Lung (tissue), 12 donors: ENCODE data around the gene KIF26A. TPM values are rescaled to one million over a fixed set of nuclear protein-coding genes. Genes with fewer than 3 reads are reported as not detected.

ENCODE experiments used
- ATAC-seq: fragments of 200-7000 bp; cut with Tn5 transposase; one replicate; pipeline ENCODE4 v1.9.1; 2020; ENCODE audit warnings: moderate number of reproducible peaks; ENCODE audit not compliant: insufficient read depth, low FRiP score
- DNase-seq, 3 donors: peaks; one replicate each; pipeline ENCODE4 v3.0.0-alpha.2; 2013 to 2017
- H3K27ac ChIP-seq, 2 donors: one replicate each; pipeline ENCODE4 v1.5.1; 2013; ENCODE audit warnings: mild to moderate bottlenecking in 2 of 2, moderate library complexity in 2 of 2, control low read depth in 1 of 2, inconsistent platforms in 1 of 2, low read depth in 1 of 2, low read length in 1 of 2
- H3K27me3 ChIP-seq, 3 donors: one replicate each; pipeline ENCODE4 v1.5.1; 2013; ENCODE audit warnings: low read length in 2 of 3; ENCODE audit not compliant: control insufficient read depth in 3 of 3, insufficient read depth in 3 of 3
- H3K36me3 ChIP-seq, 4 donors: one replicate each; pipeline ENCODE4 v1.5.1; 2013; ENCODE audit warnings: low read length in 4 of 4, mild to moderate bottlenecking in 1 of 4, moderate library complexity in 1 of 4; ENCODE audit not compliant: control insufficient read depth in 4 of 4, insufficient read depth in 4 of 4
- H3K4me1 ChIP-seq, 5 donors: one replicate each; pipeline ENCODE4 v1.5.1; 2013; ENCODE audit warnings: low read length in 5 of 5, mild to moderate bottlenecking in 2 of 5, moderate library complexity in 1 of 5; ENCODE audit not compliant: control insufficient read depth in 5 of 5, insufficient read depth in 5 of 5
- H3K4me3 ChIP-seq: one replicate; pipeline ENCODE4 v1.5.1; 2013; ENCODE audit warnings: mild to moderate bottlenecking, control low read depth, moderate library complexity
- H3K9ac ChIP-seq, 2 donors: one replicate each; pipeline ENCODE4 v1.5.1; 2013; ENCODE audit warnings: low read length in 2 of 2, control low read depth in 1 of 2; ENCODE audit not compliant: insufficient read depth in 1 of 2
- H3K9me3 ChIP-seq, 4 donors: one replicate each; pipeline ENCODE4 v1.5.1; 2013; ENCODE audit warnings: low read length in 3 of 4, mild to moderate bottlenecking in 1 of 4, moderate library complexity in 1 of 4; ENCODE audit not compliant: control insufficient read depth in 4 of 4, insufficient read depth in 3 of 4
- CTCF ChIP-seq: IDR thresholded peaks from 2 replicates; pipeline ENCODE4 v1.5.1; 2012; ENCODE audit warnings: mild to moderate bottlenecking; ENCODE audit errors: control extremely low read depth, extremely low read depth
- WGBS, 2 donors: extraction: QIAGEN DNeasy Blood & Tissue Kit; methylation state at CpG; one replicate each; pipeline ENCODE4 v1.1.7; 2013; 5-methylcytosine and 5-hydroxymethylcytosine counted together
- polyA plus RNA-seq, 2 donors: library from polyadenylated mRNA; stranded (reverse); fragments of 200-250 nt; gene quantifications; one replicate each; pipeline ENCODE4 v1.2.1, GENCODE V29; 2013
- total RNA-seq, 2 donors: library from RNA; depleted of rRNA in 1 of 2; stranded (reverse); fragments of >200 nt in 1 of 2; gene quantifications; one replicate each; pipeline ENCODE4 v1.2.1, GENCODE V29; 2014 to 2021
- donor health status: control.
- donor health status: control.
- donor health status: Bipolar disorder and iron deficiency.
- donor health status: healthy.
- donor health status: DM: yes; HTN: yes; CAD: no.

The KIF26A gene
- total and polyA plus RNA-seq, 4 donors = 2.4 to 11.4 (median 4.5) TPM

DNA sequence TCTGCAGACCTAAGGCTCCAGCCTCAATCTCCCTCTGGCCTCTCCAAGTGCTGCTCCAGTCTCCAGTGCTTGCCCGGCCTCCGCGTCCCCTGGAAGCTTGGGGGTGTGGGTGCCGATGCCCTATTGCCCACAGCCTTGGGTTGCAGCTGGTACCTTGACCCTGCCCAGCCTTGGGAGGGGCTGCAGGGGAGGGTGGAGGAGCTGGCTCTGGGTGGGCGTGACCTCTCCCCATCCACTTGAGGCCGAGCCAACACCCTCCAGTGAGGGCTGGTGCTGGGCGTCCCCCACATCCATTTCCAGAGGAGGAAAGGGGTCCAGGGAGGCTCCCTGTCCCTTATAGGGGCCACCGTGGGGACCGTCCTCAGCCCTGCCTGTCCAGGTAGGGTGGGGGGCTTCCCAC lies 24.1 kb downstream of the KIF26A start:
- ATAC-seq (no peak), DNase-seq (no peak)
- H3K4me3 ChIP-seq = no peak overlapping the region
- peaks cover 0 to 13% (median 0%) of the 10 kb centered on the region in 5 donors for H3K4me1 ChIP-seq
- WGBS, 2 donors = 88 to 93% methylated on average over 9 of the region's 9 CpGs
- H3K36me3 ChIP-seq = peaks cover 0 to 2% (median 1%) of the 10 kb centered on the region in 4 donors
- H3K27ac ChIP-seq = no peak overlapping the region
- no peak overlapping the region for H3K9ac ChIP-seq
- no peak for TF ChIP-seq CTCF
- H3K9me3 ChIP-seq = no peaks in the 10 kb centered on the region
- no peaks in the 10 kb centered on the region for H3K27me3 ChIP-seq

DNA sequence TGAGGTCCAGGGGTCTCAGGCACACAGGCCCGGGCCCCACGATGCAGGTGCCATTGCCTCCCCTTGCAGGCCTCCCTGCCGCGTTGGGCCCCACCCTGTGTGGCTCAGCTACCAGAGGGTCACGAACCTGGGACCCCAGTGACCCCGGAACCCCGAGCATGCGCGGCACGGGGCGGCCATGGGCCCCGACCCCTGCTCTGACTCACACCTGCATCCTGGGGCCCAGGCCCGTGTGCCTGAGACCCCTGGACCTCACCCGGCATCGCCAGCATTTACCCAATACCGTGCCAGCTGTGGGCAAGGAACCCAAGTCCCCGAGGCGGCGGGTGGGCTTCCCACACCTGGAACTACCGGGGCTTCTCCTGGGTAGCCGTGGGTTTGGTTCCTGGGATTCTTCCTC lies 25.2 kb downstream of the KIF26A start:
- Histone ChIP-seq H3K9ac (no peak overlapping the region), H3K27me3 (no peaks in the 10 kb centered on the region), H3K4me3 (no peak overlapping the region), H3K9me3 (no peaks in the 10 kb centered on the region), H3K27ac (no peak overlapping the region), H3K36me3 (peaks cover 0 to 2% (median 0%) of the 10 kb centered on the region in 4 donors), H3K4me1 (peaks cover 0 to 5% (median 0%) of the 10 kb centered on the region in 5 donors)
- ATAC-seq (no peak), DNase-seq (no peak)
- WGBS, 2 donors = 85 to 86% methylated on average over 21 of the region's 21 CpGs
- no peak for TF ChIP-seq CTCF

GRCh38 chr14:104164041-104164440 lies 25.7 kb downstream of the KIF26A start:
- H3K9ac ChIP-seq = no peak overlapping the region
- H3K4me1 ChIP-seq = peaks cover 0 to under 1% (median 0%) of the 10 kb centered on the region in 5 donors
- no peak for ATAC-seq
- H3K27ac ChIP-seq = no peak overlapping the region
- H3K4me3 ChIP-seq = no peak overlapping the region
- H3K27me3 ChIP-seq = no peaks in the 10 kb centered on the region
- no peaks in the 10 kb centered on the region for H3K9me3 ChIP-seq
- WGBS, 2 donors = 83% methylated on average over 23 of the region's 23 CpGs
- no peak for DNase-seq
- TF ChIP-seq CTCF = no peak
- peaks cover 0 to 2% (median 0%) of the 10 kb centered on the region in 4 donors for H3K36me3 ChIP-seq

DNA sequence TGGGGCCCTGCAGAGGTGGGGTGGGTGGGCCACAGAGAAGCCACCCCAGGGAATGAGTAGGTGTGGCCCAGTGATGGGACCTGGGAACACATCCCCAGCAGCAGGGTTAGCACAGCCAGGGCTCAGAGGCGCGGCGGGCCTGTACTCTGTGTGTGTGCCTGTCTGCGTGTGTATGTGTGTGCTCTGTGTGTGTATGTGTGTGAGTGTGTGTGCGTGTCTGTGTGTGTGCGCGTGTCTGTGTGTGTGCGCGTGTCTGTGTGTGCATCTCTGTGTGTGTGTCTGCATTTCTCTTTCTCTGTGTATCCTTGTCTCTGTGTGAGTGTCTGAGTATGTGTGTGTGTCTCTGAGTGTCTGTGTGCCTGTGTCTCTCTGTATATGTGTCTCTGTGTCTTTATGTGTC lies 26.1 kb downstream of the KIF26A start:
- TF ChIP-seq CTCF = no peak
- no peak overlapping the region for H3K9ac ChIP-seq
- DNase-seq (no peak), ATAC-seq (no peak)
- no peaks in the 10 kb centered on the region for H3K27me3 ChIP-seq
- H3K4me1 ChIP-seq = no peaks in the 10 kb centered on the region
- H3K9me3 ChIP-seq = no peaks in the 10 kb centered on the region
- no peak overlapping the region for H3K27ac ChIP-seq
- WGBS, 2 donors = 82 to 84% methylated on average over 9 of the region's 9 CpGs
- peaks cover 0 to 2% (median 0%) of the 10 kb centered on the region in 4 donors for H3K36me3 ChIP-seq
- H3K4me3 ChIP-seq = no peak overlapping the region
